Measurements from ENCODE around the gene PLA2G2E.
"Not testable (repeated sequence)": the region's sequence is repeated elsewhere in the genome, so short reads cannot be mapped to it uniquely, and the experiment has no call there.

The PLA2G2E gene

GRCh38 chr1:19882111-19883071 is 41.0 kb downstream of the PLA2G2E start, which contains the start of gene OTUD3:
TSS of gene OTUD3 (plus strand) at chr1:19882395. CDS start at chr1:19882514, 119 bp downstream.
- DNase-seq (ENCODE audit: low spot score), result peak; percentile 97

- DNase-seq (ENCODE audit: low spot score), result not testable (repeated sequence)
These were observed 42.6 kb downstream of the PLA2G2E start for GRCh38 chr1:19880841-19881240.

GRCh38 chr1:19879661-19880060 is 43.8 kb downstream of the PLA2G2E start:
- DNase-seq (ENCODE audit: low spot score), result no peak

- DNase-seq (ENCODE audit: low spot score), result no peak
These were observed 44.2 kb downstream of the PLA2G2E start for GRCh38 chr1:19879227-19879626.

GRCh38 chr1:19878637-19878985 is 44.8 kb downstream of the PLA2G2E start:
- no peak for DNase-seq (ENCODE audit: low spot score)

- DNase-seq (ENCODE audit: low spot score), result peak; percentile 25
These were observed 45.4 kb downstream of the PLA2G2E start for GRCh38 chr1:19877821-19878636.

GRCh38 chr1:19877181-19877750 is 46.2 kb downstream of the PLA2G2E start:
- no peak for DNase-seq (ENCODE audit: low spot score)

GRCh38 chr1:19872190-19872589 is 51.2 kb downstream of the PLA2G2E start:
- no peak for DNase-seq (ENCODE audit: low spot score)
